ENCODE results near the gene MAP2K5.

- TF ChIP-seq RAD21 (IDR thresholded peaks at IDR 0.05; ENCODE audit: low read depth) (no peak), CEBPB (IDR thresholded peaks at IDR 0.05) (no peak), EP300 (IDR thresholded peaks at IDR 0.05; ENCODE audit: borderline replicate concordance) (no peak), CREB1 (IDR thresholded peaks at IDR 0.05; ENCODE audit: low read depth) (no peak), FOXM1 (IDR thresholded peaks at IDR 0.05; ENCODE audit: borderline replicate concordance, low read depth) (no peak), YY1 (IDR thresholded peaks at IDR 0.05; ENCODE audit: low read depth) (no peak), TAF1 (IDR thresholded peaks at IDR 0.05; ENCODE audit: low read depth) (no peak), REST (IDR thresholded peaks at IDR 0.05; ENCODE audit: low read depth) (no peak)
These were observed 218.4 kb downstream of the MAP2K5 start for GRCh38 chr15:67760901-67761300.
